Suprapubic skin (tissue), 4 donors: ENCODE measurements around the gene GASK1B. TPM values are rescaled to one million over a fixed set of nuclear protein-coding genes. Genes with fewer than 3 reads are reported as not detected.

ENCODE experiments used
- DNase-seq, 2 donors: peaks; one replicate each; pipeline ENCODE4 v3.0.0-alpha.2; 2019; ENCODE audit warnings: low spot score in 2 of 2
- H3K27ac ChIP-seq: fragments of 200-600 bp; sonication (generic); one replicate; pipeline ENCODE4 v1.5.1; 2019
- H3K27me3 ChIP-seq: fragments of 200-600 bp; sonication (generic); one replicate; pipeline ENCODE4 v1.5.1; 2019
- H3K36me3 ChIP-seq: fragments of 200-600 bp; sonication (generic); one replicate; pipeline ENCODE4 v1.5.1; 2019
- H3K4me1 ChIP-seq: fragments of 200-600 bp; sonication (generic); one replicate; pipeline ENCODE4 v1.5.1; 2019
- H3K4me3 ChIP-seq: fragments of 200-600 bp; sonication (generic); one replicate; pipeline ENCODE4 v1.5.1; 2019; ENCODE audit warnings: mild to moderate bottlenecking
- H3K9me3 ChIP-seq: fragments of 200-600 bp; sonication (generic); one replicate; pipeline ENCODE4 v1.5.1; 2019
- CTCF ChIP-seq, 2 donors: fragments of 200-600 bp in 1 of 2; fragments of 450-650 bp in 1 of 2; sonication (generic) in 1 of 2; IDR thresholded peaks; one replicate each; pipeline ENCODE4 v1.5.1; 2016 to 2019; ENCODE audit warnings: antibody characterized with exemption in 2 of 2, mild to moderate bottlenecking in 1 of 2, moderate library complexity in 1 of 2
- EP300 ChIP-seq: sonication (generic); formaldehyde crosslinking; IDR thresholded peaks from one replicate; pipeline ENCODE4 v1.6.1; 2017; ENCODE audit warnings: antibody characterized with exemption
- POLR2A ChIP-seq, 2 donors: fragments of 450-650 bp; IDR thresholded peaks; one replicate each; pipeline ENCODE4 v1.6.1; 2017; ENCODE audit warnings: antibody characterized with exemption in 2 of 2, mild to moderate bottlenecking in 2 of 2, moderate library complexity in 2 of 2
- POLR2AphosphoS5 ChIP-seq, 3 donors: sonication (generic); formaldehyde crosslinking; IDR thresholded peaks; one replicate each; pipeline ENCODE4 v1.6.1; 2017; ENCODE audit warnings: antibody characterized with exemption in 3 of 3
- WGBS: methylation state at CpG from one replicate; pipeline ENCODE4 v1.1.5; 2018; 5-methylcytosine and 5-hydroxymethylcytosine counted together
- total RNA-seq, 4 donors: library from RNA; depleted of rRNA; stranded (reverse); fragments of >200 nt; gene quantifications; one replicate each; pipeline ENCODE4 v1.1.0, GENCODE V29; 2016

GASK1B gene
- total RNA-seq, 4 donors from 2014 or later = 4.6 to 12.6 (median 7.6) TPM

- TF ChIP-seq EP300 (no peak), CTCF (IDR thresholded peaks at IDR 0.05) (no peak), POLR2AphosphoS5 (IDR thresholded peaks at IDR 0.05) (no peak), POLR2A (IDR thresholded peaks at IDR 0.05) (no peak)
- Histone ChIP-seq H3K27me3 (no peaks in the 10 kb centered on the region), H3K4me1 (peaks cover 45% of the 10 kb centered on the region), H3K27ac (no peak overlapping the region), H3K4me3 (peak overlapping the region; percentile 6), H3K36me3 (no peaks in the 10 kb centered on the region), H3K9me3 (no peaks in the 10 kb centered on the region)
- no peak for DNase-seq
- 53% methylated on average over 2 of the region's 2 CpGs for WGBS
These were observed 6.1 kb downstream of the GASK1B start for GRCh38 chr4:158166701-158167100.

GRCh38 chr4:158164768-158165213, 8.0 kb downstream of the GASK1B start:
- no peak for DNase-seq

GRCh38 chr4:158163941-158164767, 8.7 kb downstream of the GASK1B start:
- TF ChIP-seq POLR2A (IDR thresholded peaks at IDR 0.05) = no peak
- TF ChIP-seq CTCF (IDR thresholded peaks at IDR 0.05) = no peak
- TF ChIP-seq EP300 = no peak
- TF ChIP-seq POLR2AphosphoS5 (IDR thresholded peaks at IDR 0.05) = no peak
- H3K27me3 ChIP-seq = no peaks in the 10 kb centered on the region
- WGBS = 56% methylated on average over 10 of the region's 10 CpGs

More at GRCh38 chr4:158164768-158165213, 8.0 kb downstream of the GASK1B start:
- H3K4me3 ChIP-seq = peak overlapping the region; percentile 2
- no peaks in the 10 kb centered on the region for H3K27me3 ChIP-seq
- H3K27ac ChIP-seq = no peak overlapping the region
- no peaks in the 10 kb centered on the region for H3K36me3 ChIP-seq
- H3K9me3 ChIP-seq = no peaks in the 10 kb centered on the region
- WGBS = 61% methylated on average over 3 of the region's 3 CpGs
- H3K4me1 ChIP-seq = peaks cover 44% of the 10 kb centered on the region
- no peak for TF ChIP-seq POLR2A (IDR thresholded peaks at IDR 0.05)
- no peak for TF ChIP-seq CTCF (IDR thresholded peaks at IDR 0.05)
- no peak for TF ChIP-seq POLR2AphosphoS5 (IDR thresholded peaks at IDR 0.05)
- no peak for TF ChIP-seq EP300

GRCh38 chr4:158162631-158163030, 10.2 kb downstream of the GASK1B start:
- no peak for DNase-seq
- no peak for TF ChIP-seq CTCF (IDR thresholded peaks at IDR 0.05)
- TF ChIP-seq POLR2AphosphoS5 (IDR thresholded peaks at IDR 0.05) = no peak
- TF ChIP-seq EP300 = no peak
- no peak for TF ChIP-seq POLR2A (IDR thresholded peaks at IDR 0.05)
- H3K36me3 ChIP-seq = no peaks in the 10 kb centered on the region
- 88% methylated on average over 5 of the region's 5 CpGs for WGBS
- no peaks in the 10 kb centered on the region for H3K27me3 ChIP-seq
- H3K27ac ChIP-seq = no peak overlapping the region
- H3K4me1 ChIP-seq = peaks cover 52% of the 10 kb centered on the region
- H3K9me3 ChIP-seq = no peaks in the 10 kb centered on the region
- H3K4me3 ChIP-seq = no peak overlapping the region

More at GRCh38 chr4:158163941-158164767, 8.7 kb downstream of the GASK1B start:
- Histone ChIP-seq H3K4me1 (peaks cover 49% of the 10 kb centered on the region), H3K36me3 (no peaks in the 10 kb centered on the region), H3K4me3 (no peak overlapping the region), H3K9me3 (no peaks in the 10 kb centered on the region), H3K27ac (no peak overlapping the region)
- no peak for DNase-seq

- peak overlapping the region; percentile 32 for H3K27ac ChIP-seq
- no peak for DNase-seq
- WGBS = 45% methylated on average over 6 of the region's 6 CpGs
- H3K9me3 ChIP-seq = no peaks in the 10 kb centered on the region
- H3K36me3 ChIP-seq = no peaks in the 10 kb centered on the region
- H3K27me3 ChIP-seq = no peaks in the 10 kb centered on the region
- peaks cover 52% of the 10 kb centered on the region for H3K4me1 ChIP-seq
- H3K4me3 ChIP-seq = no peak overlapping the region
- no peak for TF ChIP-seq CTCF (IDR thresholded peaks at IDR 0.05)
- TF ChIP-seq POLR2AphosphoS5 (IDR thresholded peaks at IDR 0.05) = peak in 1 of 3 donors; percentile 69
These were observed 11.1 kb downstream of the GASK1B start for GRCh38 chr4:158161551-158162354.
